GM23338 (cell line): ENCODE measurements around the gene MLEC. TPM values are rescaled to one million over a fixed set of nuclear protein-coding genes. Genes with fewer than 3 reads are reported as not detected.

ENCODE experiments used
- ATAC-seq: fragments of 200-7000 bp; cut with Tn5 transposase; 3 replicates; pipeline ENCODE4 v1.9.1; 2020
- DNase-seq: peaks from one replicate; pipeline ENCODE4 v3.0.0-alpha.2; 2015; ENCODE audit warnings: low spot score
- H2AFZ ChIP-seq: fragments of 200-600 bp; sonication (generic); 2 replicates; pipeline ENCODE4 v1.8.0; 2016; ENCODE audit warnings: antibody characterized with exemption, mild to moderate bottlenecking, moderate library complexity
- H3F3A ChIP-seq: fragments of 200-600 bp; sonication (generic); replicated peaks from 2 replicates; pipeline ENCODE4 v1.8.0; 2017; ENCODE audit warnings: antibody characterized with exemption, mixed run types, low read depth
- H3K27ac ChIP-seq: fragments of 200-600 bp; sonication (generic); 2 replicates; pipeline ENCODE4 v1.6.1; 2016; ENCODE audit warnings: low read depth
- H3K27me3 ChIP-seq: fragments of 200-600 bp; sonication (generic); 2 replicates; pipeline ENCODE4 v1.8.0; 2016; ENCODE audit warnings: mild to moderate bottlenecking, mixed run types, moderate library complexity; ENCODE audit not compliant: insufficient read depth
- H3K36me3 ChIP-seq: fragments of 200-600 bp; sonication (generic); 2 replicates; pipeline ENCODE4 v1.8.0; 2016; ENCODE audit warnings: mild to moderate bottlenecking; ENCODE audit not compliant: insufficient read depth
- H3K4me1 ChIP-seq: fragments of 200-600 bp; sonication (generic); 2 replicates; pipeline ENCODE4 v1.8.0; 2016; ENCODE audit warnings: mild to moderate bottlenecking, moderate library complexity; ENCODE audit not compliant: insufficient read depth
- H3K4me2 ChIP-seq: fragments of 200-600 bp; sonication (generic); 2 replicates; pipeline ENCODE4 v1.7.1; 2017; ENCODE audit warnings: mixed run types
- H3K4me3 ChIP-seq: fragments of 200-600 bp; sonication (generic); 2 replicates; pipeline ENCODE4 v1.6.1; 2016; ENCODE audit warnings: mixed run types
- H3K79me2 ChIP-seq: fragments of 200-600 bp; sonication (generic); replicated peaks from 2 replicates; pipeline ENCODE4 v1.8.0; 2017; ENCODE audit warnings: mild to moderate bottlenecking; ENCODE audit not compliant: insufficient read depth
- H3K9me2 ChIP-seq: fragments of 200-600 bp; sonication (generic); 2 replicates; pipeline ENCODE4 v1.8.0; 2017; ENCODE audit not compliant: insufficient read depth
- H4K20me1 ChIP-seq: fragments of 200-600 bp; sonication (generic); replicated peaks from 2 replicates; pipeline ENCODE4 v1.8.0; 2017; ENCODE audit warnings: mild to moderate bottlenecking; ENCODE audit not compliant: insufficient read depth
- H3K27ac Mint-ChIP-seq: 2 replicates; pipeline ENCODE4 v1.8.0; 2020; ENCODE audit warnings: inconsistent platforms, mild to moderate bottlenecking, moderate library complexity, mixed read lengths
- H3K27me3 Mint-ChIP-seq: 3 replicates; pipeline ENCODE4 v1.8.0; 2022; ENCODE audit warnings: low read depth, mild to moderate bottlenecking, moderate library complexity, mixed read lengths, inconsistent platforms; ENCODE audit not compliant: insufficient read depth, poor library complexity
- H3K36me3 Mint-ChIP-seq: 3 replicates; pipeline ENCODE4 v1.8.0; 2021; ENCODE audit warnings: low read depth, mild to moderate bottlenecking, inconsistent platforms, moderate library complexity, mixed read lengths
- H3K4me1 Mint-ChIP-seq: 3 replicates; pipeline ENCODE4 v1.8.0; 2020; ENCODE audit warnings: mild to moderate bottlenecking, inconsistent platforms, mixed read lengths
- H3K4me3 Mint-ChIP-seq: 3 replicates; pipeline ENCODE4 v1.8.0; 2021; ENCODE audit warnings: moderate library complexity, mild to moderate bottlenecking, inconsistent platforms, mixed read lengths
- H3K9me3 Mint-ChIP-seq: 3 replicates; pipeline ENCODE4 v1.8.0; 2020; ENCODE audit warnings: moderate library complexity, mild to moderate bottlenecking, inconsistent platforms, mixed read lengths
- CREB1 ChIP-seq: fragments of 250-450 bp; sonication (Bioruptor Pico); IDR thresholded peaks from 2 replicates; pipeline ENCODE4 v1.5.0; 2020; ENCODE audit warnings: low read depth, mild to moderate bottlenecking, moderate library complexity
- JUNB ChIP-seq: IDR thresholded peaks from one replicate; pipeline ENCODE4 v1.6.1; 2016; ENCODE audit warnings: antibody characterized with exemption; ENCODE audit not compliant: unreplicated experiment
- POLR2AphosphoS5 ChIP-seq: IDR thresholded peaks from 2 replicates; pipeline ENCODE4 v1.6.1; 2016; ENCODE audit warnings: antibody characterized with exemption, low read depth
- STAT1 ChIP-seq: IDR thresholded peaks from one replicate; pipeline ENCODE4 v1.6.1; 2016; ENCODE audit warnings: antibody characterized with exemption; ENCODE audit not compliant: unreplicated experiment
- ZNF462 ChIP-seq: fragments of 250-450 bp; sonication (Bioruptor Pico); IDR thresholded peaks from 2 replicates; pipeline ENCODE4 v1.5.0; 2020; ENCODE audit warnings: mild to moderate bottlenecking, moderate library complexity
- polyA plus RNA-seq: library from polyadenylated mRNA; unstranded; fragments of >200 nt; fragmentation: Nextera tagmentation; extraction: Ambion mirVana; gene quantifications from 2 replicates; pipeline ENCODE4 v1.2.1, GENCODE V29; 2016
- total RNA-seq: library from RNA; depleted of rRNA; stranded (reverse); fragments of >200 nt; shearing (Covaris generic); gene quantifications from 2 replicates; pipeline ENCODE4 v1.2.3, GENCODE V29; 2014

MLEC gene
- total and polyA plus RNA-seq, 2 experiments from 2014 or later: 225 to 264 TPM

GRCh38 chr12:120652656-120653435, 34.1 kb upstream of the MLEC start:
- H3K27ac ChIP-seq: no peak overlapping the region
- no peak overlapping the region for H3K4me3 Mint-ChIP-seq
- H3K4me3 ChIP-seq: no peak overlapping the region
- H3K27me3 ChIP-seq: no peaks in the 10 kb centered on the region
- no peaks in the 10 kb centered on the region for H3K36me3 ChIP-seq
- H3K27me3 Mint-ChIP-seq: peaks cover 9% of the 10 kb centered on the region
- peaks cover 26% of the 10 kb centered on the region for H3K4me1 ChIP-seq
- DNase-seq (no peak), ATAC-seq (no peak)
- no peaks in the 10 kb centered on the region for H3K9me3 Mint-ChIP-seq
- no peak overlapping the region; the same call in 1 of the 2 replicates for H3K4me2 ChIP-seq
- TF ChIP-seq ZNF462 (CRISPR knock-in tag) (no peak), CREB1 (no peak), JUNB (no peak)
- H4K20me1 ChIP-seq: no peaks in the 10 kb centered on the region
- no peak overlapping the region for H3K27ac Mint-ChIP-seq
- no peaks in the 10 kb centered on the region for H3K79me2 ChIP-seq
- no peaks in the 10 kb centered on the region; the same call in 2 of the 3 replicates for H3K36me3 Mint-ChIP-seq
- peaks cover 4% of the 10 kb centered on the region; the same call in 1 of the 2 replicates for H3F3A ChIP-seq
- H2AFZ ChIP-seq: no peak overlapping the region
- peaks cover 34% of the 10 kb centered on the region for H3K4me1 Mint-ChIP-seq
- no peaks in the 10 kb centered on the region for H3K9me2 ChIP-seq

GRCh38 chr12:120653611-120654010, 33.3 kb upstream of the MLEC start:
- H3K4me3 Mint-ChIP-seq: no peak overlapping the region
- H3K9me3 Mint-ChIP-seq: no peaks in the 10 kb centered on the region
- Histone ChIP-seq H4K20me1 (no peaks in the 10 kb centered on the region), H3K27ac (no peak overlapping the region), H3F3A (no peaks in the 10 kb centered on the region; the same call in 1 of the 2 replicates), H3K4me2 (no peak overlapping the region), H3K9me2 (no peaks in the 10 kb centered on the region), H3K4me3 (no peak overlapping the region), H3K36me3 (no peaks in the 10 kb centered on the region), H3K27me3 (no peaks in the 10 kb centered on the region), H3K79me2 (no peaks in the 10 kb centered on the region), H2AFZ (no peak overlapping the region), H3K4me1 (peaks cover 26% of the 10 kb centered on the region)
- no peaks in the 10 kb centered on the region; the same call in 2 of the 3 replicates for H3K36me3 Mint-ChIP-seq
- H3K4me1 Mint-ChIP-seq: peaks cover 34% of the 10 kb centered on the region
- H3K27me3 Mint-ChIP-seq: peaks cover 9% of the 10 kb centered on the region
- H3K27ac Mint-ChIP-seq: no peak overlapping the region
- ATAC-seq: no peak
- DNase-seq: no peak
- no peak for TF ChIP-seq STAT1
- TF ChIP-seq POLR2AphosphoS5: no peak
